CD4-positive, alpha-beta T cell treated with Interleukin-15 for 4 hours (primary cell): ENCODE measurements around the gene DOHH.
"Not testable (repeated sequence)": the region's sequence is repeated elsewhere in the genome, so short reads cannot be mapped to it uniquely, and the experiment has no call there.

Experiments used
- DNase-seq: peaks from one replicate; pipeline ENCODE4 v3.0.0-alpha.2; 2020; ENCODE audit warnings: low spot score

Gene DOHH

DNA sequence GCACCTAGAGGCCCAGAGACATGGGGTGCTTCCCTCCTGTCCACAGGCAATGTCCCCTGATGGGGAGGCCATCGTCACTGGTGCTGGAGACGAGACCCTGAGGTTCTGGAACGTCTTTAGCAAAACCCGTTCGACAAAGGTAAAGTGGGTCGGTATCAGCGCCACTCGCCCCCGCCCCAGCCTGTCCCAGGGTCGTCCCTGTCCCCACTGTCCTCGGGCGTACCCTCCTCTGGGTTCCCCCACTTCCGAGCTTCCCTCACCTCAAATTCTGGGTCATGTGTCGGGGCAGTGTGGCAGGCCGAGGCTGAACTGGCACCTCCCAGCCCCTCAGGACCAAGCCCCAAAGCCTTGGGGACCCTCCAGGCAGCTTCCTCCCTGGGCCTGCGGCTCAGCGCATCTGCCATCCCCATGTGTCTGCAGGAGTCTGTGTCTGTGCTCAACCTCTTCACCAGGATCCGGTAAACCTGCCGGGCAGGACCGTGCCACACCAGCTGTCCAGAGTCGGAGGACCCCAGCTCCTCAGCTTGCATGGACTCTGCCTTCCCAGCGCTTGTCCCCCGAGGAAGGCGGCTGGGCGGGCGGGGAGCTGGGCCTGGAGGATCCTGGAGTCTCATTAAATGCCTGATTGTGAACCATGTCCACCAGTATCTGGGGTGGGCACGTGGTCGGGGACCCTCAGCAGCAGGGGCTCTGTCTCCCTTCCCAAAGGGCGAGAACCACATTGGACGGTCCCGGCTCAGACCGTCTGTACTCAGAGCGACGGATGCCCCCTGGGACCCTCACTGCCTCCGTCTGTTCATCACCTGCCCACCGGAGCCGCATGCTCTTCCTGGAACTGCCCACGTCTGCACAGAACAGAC lies 34.1 kb upstream of the DOHH start:
- no peak for DNase-seq

DNA sequence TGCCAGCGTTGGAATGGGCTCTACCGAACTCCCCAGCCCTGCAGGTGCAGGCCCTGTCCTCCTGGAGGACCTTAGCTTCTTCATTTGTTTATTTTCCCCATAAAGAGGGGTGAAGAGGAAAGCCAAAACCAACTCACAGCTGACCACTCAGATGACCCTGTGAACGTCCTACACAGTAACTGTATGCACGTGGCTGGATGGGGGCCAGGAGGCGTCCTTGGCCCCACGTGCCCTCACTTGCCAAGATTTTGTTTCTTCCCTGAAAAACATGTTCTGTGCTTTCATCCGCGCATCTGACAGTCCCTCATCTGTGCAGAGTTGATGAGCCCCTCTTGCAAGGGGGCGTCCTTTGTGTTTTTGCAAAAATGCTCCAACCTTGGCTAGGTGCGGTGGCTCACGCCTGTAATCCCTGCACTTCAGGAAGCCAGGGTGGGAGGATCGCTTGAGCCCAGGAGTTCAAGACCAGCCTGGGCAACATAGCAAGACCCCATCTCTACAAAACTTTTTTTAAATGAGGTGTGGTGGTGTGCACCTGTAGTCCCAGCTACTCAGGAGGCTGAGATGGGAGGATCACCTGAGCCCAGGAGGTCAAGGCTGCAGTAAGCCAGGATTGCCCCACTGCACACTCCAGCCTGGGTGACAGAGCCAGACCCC lies 33.2 kb upstream of the DOHH start:
- no peak for DNase-seq

- DNase-seq, result no peak
These were observed 32.6 kb upstream of the DOHH start for GRCh38 chr19:3533033-3533432.

DNA sequence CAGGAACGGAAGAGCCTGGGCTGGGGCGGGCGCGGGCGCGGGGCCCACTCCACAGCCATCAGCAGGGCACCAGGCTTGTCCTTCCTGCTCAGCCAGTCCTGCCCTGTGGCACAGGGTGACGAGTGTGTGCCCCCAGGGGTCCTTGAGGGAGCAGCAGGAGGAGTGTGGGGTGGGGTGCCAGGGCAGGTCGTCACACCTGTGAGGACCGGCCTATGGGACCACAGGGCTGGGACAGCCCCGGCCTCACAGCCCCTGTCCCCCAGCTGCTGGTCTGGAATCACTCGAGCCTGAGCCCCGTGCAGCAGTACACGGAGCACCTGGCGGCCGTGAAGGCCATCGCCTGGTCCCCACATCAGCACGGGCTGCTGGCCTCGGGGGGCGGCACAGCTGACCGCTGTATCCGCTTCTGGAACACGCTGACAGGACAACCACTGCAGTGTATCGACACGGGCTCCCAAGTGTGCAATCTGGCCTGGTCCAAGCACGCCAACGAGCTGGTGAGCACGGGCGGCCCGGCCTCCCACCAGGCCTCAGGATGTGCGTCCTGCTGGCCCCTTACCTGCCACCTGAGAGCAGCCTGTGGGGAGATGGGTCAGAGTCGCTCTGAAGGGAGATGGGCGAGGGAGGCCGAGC lies 31.8 kb upstream of the DOHH start:
- no peak for DNase-seq

GRCh38 chr19:3531716-3532115 lies 31.2 kb upstream of the DOHH start:
- no peak for DNase-seq

DNA sequence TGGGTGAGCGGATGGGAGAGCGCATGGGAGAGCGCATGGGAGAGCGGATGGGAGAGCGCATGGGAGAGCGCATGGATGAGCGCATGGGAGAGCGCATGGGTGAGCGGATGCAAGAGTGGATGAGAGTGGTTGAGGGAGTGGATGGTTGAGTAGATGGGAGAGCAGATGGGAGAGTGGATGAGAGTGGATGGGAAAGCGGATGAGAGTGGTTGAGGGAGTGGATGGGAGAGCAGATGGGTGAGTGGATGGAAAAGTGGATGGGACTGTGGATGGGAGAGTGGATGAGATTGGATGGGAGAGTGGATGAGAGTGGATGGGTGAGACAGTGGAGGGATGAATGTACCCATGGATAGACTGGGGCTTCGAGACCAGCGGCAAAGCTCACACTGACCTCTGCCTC lies 29.9 kb upstream of the DOHH start:
- DNase-seq, result no peak

DNA sequence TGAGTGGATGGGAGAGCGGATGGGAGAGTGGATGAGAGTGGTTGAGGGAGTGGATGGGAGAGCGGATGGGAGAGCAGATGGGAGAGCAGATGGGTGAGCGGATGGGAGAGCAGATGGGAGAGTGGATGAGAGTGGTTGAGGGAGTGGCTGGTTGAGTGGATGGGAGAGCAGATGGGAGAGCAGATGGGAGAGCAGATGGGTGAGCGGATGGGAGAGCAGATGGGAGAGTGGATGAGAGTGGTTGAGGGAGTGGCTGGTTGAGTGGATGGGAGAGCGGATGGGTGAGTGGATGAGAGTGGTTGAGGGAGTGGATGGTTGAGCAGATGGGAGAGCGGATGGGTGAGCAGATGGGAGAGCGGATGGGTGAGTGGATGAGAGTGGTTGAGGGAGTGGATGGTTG lies 28.8 kb upstream of the DOHH start:
- not testable (repeated sequence) for DNase-seq

DNA sequence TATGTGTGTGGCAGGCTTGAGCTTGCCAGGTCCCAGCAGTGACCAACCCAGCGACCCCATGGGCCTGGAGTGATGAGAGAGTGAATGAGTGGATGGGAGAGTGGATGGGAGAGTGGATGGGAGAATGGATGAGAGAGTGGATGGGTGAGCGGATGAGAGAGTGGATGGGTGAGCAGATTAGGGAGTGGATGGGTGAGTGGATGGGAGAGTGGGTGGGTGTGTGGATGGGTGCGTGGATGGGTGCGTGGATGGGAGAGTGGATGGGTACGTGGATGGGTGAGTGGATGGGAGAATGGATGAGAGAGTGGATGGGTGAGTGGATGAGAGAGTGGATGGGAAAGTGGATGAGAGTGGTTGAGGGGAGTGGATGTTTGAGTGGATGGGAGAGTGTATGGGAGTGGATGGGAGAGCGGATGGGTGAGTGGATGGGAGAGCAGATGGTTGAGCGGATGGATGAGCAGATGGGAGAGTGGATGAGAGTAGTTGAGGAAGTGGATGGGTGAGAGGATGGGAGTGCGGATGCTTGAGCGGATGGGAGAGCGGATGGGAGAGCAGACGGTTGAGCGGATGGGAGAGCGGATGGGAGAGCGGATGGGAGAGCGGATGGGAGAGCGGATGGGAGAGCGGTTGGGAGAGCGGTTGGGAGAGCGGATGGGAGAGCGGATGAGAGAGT lies 28.2 kb upstream of the DOHH start:
- no peak for DNase-seq

DNA sequence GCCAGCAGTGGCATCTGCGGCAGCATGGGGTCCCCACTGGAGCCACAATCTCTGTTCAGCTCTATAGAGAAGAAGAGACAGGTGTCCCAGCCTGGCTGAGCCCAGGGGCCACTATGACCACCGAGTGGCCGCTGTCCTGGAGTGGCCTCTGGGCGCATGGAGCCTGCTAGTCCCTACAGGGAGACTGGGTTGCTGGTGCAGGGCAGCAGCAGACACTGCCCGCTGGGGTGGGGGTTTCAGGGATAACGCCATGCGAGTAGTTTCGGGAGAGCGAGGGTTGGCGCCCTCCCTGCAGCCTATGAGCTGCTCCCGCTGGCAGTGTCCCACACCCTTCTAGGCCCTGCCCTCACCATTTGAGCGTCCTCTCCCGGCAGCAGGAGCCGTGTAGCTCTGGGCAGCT lies 27.6 kb upstream of the DOHH start:
- no peak for DNase-seq

DNA sequence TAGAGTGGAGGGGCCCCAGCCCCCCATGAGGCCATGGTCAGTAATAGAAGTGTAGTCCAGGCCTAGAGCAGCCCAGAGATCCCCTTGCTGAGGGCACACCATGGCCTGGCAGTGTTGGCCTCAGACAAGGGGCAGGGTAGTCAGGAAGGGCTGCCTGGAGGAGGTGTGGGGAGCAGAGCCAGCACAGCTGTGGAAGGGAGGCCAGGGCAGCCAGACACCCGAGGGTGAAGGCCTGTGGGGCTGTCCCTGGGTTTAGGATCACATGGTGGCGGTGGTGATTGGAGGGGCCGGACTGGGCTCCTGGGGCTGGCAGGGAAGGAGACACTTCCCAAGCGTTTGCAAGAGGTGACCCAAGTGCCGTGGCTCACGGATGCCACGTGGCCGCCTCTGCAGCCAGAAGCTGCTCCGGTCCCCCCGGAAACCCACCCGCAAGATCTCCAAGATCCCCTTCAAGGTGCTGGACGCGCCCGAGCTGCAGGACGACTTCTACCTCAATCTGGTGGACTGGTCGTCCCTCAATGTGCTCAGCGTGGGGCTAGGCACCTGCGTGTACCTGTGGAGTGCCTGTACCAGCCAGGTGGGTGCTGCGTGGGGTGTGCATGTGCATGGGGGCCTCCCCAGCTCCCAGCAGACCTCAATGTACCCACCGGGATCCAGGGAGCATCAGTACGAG lies 26.9 kb upstream of the DOHH start:
- no peak for DNase-seq

DNA sequence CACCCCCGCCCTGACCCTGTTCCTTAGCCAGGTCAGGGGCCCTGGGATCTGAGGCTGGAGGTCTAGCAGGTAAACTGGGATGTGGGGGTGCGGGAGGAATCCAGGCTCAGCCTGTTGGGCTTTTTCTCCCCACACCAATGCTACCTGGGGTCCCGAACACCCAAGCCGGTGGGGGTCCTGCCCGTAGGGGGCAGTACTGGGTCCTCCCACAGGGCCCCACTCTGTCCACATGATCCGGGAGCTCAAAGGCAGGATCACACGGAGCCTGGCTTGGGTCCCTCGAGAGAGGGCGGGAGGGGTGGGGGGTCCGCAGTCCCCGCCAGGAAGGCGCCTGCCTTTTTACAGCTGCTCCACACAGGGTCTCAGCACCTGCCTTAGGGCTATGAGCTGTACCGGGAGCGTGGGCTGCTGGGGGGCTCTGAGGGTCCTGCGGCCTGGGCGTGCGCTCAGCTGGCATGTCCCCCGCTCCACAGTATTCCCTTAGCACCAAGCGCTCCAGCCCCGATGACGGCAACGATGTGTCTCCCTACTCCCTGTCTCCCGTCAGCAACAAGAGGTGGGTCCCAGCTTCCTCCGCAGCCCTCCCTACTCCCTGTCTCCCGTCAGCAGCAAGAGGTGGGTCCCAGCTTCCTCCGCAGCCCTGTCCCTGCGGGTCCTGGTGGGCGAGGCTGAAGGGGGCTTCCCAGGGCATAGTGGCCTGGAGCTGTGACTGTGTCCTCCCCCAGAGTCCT lies 26.2 kb upstream of the DOHH start:
- DNase-seq, result no peak

GRCh38 chr19:3524904-3525451 lies 24.5 kb upstream of the DOHH start:
- DNase-seq, result no peak

DNA sequence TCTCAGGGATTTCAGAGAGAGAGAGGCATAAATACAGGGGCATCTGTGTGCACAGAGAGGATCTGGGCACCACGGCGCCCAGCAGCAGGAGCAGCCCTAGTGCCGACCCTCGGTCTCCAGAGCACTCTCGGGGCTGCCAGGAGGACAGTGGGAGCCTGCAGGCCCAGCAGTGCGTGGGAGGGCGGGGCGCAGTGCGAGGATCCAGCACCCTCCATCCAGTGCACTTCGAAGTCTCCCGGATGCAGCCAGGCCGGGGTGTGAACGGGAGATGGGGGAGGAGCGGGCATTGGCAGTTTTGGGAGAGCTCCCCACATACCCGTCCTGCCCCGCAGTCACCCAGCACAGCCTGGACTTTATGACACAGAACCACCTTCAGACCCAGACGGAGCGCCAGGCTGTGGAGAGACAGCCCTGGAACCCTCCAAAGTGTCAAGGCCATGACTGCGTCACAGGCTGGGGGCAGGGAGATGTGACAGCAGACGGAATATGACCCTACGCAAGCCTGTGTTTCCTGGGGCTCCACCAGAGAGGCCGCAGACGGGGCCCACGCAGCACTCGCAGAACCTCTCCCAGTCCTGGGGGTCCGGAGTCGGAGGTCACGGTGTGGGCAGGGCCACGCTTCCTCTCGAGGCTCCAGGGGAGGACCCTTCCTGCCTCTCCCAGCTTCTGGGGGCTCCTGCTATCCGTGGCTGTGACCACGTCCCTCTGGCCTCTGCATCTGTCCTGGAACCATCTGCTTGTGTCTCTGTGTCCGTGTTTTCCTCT lies 23.8 kb upstream of the DOHH start:
- no peak for DNase-seq

- DNase-seq, result no peak
These were observed 23.0 kb upstream of the DOHH start for GRCh38 chr19:3523361-3524077.

GRCh38 chr19:3522421-3523360 lies 22.2 kb upstream of the DOHH start:
- no peak for DNase-seq

DNA sequence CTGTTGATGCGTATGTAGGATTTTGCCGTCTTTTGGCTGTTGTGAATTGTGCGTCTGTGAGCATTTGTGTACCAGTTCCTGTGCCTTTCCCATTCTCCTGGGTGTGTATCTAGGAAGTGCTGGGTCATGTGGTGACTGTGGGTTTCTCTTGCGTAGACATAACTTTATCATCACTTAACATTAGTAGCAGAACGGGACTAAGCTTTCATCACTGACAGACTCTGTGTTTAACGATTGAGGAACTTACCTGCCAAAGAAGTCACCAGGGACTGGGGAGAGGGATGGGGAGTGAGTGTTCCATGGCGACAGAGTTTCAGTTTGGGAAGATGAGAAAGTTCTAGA lies 20.6 kb upstream of the DOHH start:
- no peak for DNase-seq

DNA sequence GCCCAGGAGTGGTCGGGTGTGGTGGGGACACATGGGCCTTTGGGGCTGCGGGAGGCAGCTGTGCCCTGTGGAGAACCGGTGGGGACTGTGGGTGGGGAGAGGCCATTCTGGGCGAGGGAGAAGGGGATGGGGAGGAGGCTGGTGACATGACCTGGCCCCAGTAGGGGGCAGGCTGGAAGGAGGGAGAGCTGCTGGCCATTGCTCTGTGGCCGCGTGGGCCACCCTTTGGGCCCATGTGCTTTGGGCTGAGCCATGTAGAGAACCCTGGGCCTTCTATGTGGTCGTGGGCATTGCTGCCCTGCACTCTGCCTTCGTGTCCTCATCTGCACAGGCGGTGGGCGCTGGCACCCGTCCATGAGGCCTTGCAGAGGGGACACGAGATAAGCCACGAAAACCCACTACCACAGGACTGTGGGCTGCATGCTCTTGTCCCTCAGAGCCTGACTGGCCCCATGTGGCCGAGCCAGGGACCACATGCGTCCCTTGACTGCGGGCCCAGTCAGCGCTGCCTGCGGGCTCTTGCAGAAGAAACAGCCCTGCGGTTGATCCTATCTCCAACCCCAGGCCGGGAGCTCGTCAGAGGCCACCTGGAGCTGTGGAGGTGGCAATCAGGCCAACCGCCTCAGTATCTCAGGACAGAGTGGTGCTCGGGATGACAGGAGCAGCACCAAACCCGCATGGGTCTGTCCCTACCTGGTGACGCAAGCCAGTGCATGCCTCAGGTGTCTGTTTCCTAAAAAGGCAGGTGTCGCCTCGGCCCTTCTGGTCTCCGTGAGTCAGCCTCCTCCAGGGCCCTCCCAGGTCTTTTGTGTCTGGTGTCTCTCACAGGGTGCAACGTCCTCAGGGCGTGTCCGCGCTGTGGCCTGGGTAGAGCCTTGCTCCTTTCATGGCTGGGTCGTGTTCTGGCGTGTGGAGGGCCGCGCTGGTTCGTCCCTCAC lies 20.0 kb upstream of the DOHH start:
- DNase-seq, result no peak

DNA sequence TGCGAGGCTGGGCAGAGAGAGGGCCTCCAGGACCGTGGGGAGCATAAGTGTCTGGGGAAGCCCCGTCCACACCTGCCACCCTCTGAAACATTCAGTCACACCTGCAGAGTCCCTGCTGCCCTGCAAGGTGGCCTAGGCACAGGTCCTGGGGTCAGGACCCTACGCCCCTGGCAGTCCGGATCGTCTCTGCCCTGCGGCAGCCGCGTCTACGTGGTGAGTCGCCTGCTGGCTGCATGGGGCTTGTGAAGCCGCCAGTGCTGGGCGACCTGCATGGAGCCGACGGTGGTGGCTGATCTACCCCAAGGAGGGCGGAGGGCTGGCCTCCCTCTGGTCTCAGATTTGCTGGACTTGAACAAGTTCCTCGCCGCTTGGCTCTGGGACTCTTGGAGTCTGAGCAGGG lies 18.7 kb upstream of the DOHH start:
- no peak for DNase-seq
